Sigmoid colon (tissue), 7 donors: ENCODE data around the gene SLC22A4. TPM values are rescaled to one million over a fixed set of nuclear protein-coding genes. Genes with fewer than 3 reads are reported as not detected.
A peak's percentile ranks its signal among the peaks of the same experiment; 100 is the strongest.

Source experiments
- DNase-seq: peaks from one replicate; pipeline ENCODE4 v3.0.0-alpha.2; 2019
- H3K27ac ChIP-seq, 4 donors: fragments of 200-600 bp; sonication (generic); one replicate each; pipeline ENCODE4 v1.5.1; 2016 to 2019; ENCODE audit warnings: mild to moderate bottlenecking in 1 of 4
- H3K27me3 ChIP-seq, 3 donors: fragments of 200-600 bp; sonication (generic); one replicate each; pipeline ENCODE4 v1.5.1; 2019; ENCODE audit warnings: mild to moderate bottlenecking in 1 of 3
- H3K36me3 ChIP-seq, 4 donors: fragments of 200-600 bp; sonication (generic); one replicate each; pipeline ENCODE4 v1.5.1; 2016 to 2019
- H3K4me1 ChIP-seq, 4 donors: fragments of 200-600 bp; sonication (generic); one replicate each; pipeline ENCODE4 v1.5.1; 2017 to 2019
- H3K4me3 ChIP-seq, 4 donors: fragments of 200-600 bp; sonication (generic); one replicate each; pipeline ENCODE4 v1.5.1; 2017 to 2019; ENCODE audit warnings: mild to moderate bottlenecking in 2 of 4, moderate library complexity in 1 of 4
- H3K9me3 ChIP-seq, 4 donors: fragments of 200-600 bp in 3 of 4; sonication (generic) in 3 of 4; one replicate each; pipeline versions ENCODE4 v1.5.1 to v1.6.1; 2013 to 2019
- CTCF ChIP-seq, 4 experiments: fragments of 450-650 bp in 3 of 4; fragments of 200-600 bp in 1 of 4; IDR thresholded peaks; one replicate each; pipeline ENCODE4 v1.5.1; 2016 to 2019; ENCODE audit warnings: antibody characterized with exemption in 4 of 4, mild to moderate bottlenecking in 3 of 4, moderate library complexity in 2 of 4
- EP300 ChIP-seq, 4 donors: sonication (generic); formaldehyde crosslinking; IDR thresholded peaks; one replicate each; pipeline ENCODE4 v1.6.1; 2017; ENCODE audit warnings: antibody characterized with exemption in 4 of 4
- POLR2A ChIP-seq, 2 donors: fragments of 450-650 bp; IDR thresholded peaks; one replicate each; pipeline ENCODE4 v1.6.1; 2016; ENCODE audit warnings: antibody characterized with exemption in 2 of 2, mild to moderate bottlenecking in 2 of 2, moderate library complexity in 2 of 2
- POLR2AphosphoS5 ChIP-seq, 4 donors: sonication (generic); formaldehyde crosslinking; IDR thresholded peaks; one replicate each; pipeline ENCODE4 v1.6.1; 2017; ENCODE audit warnings: antibody characterized with exemption in 4 of 4
- WGBS, 2 donors: extraction: QIAGEN DNeasy Blood & Tissue Kit; methylation state at CpG; one replicate each; pipeline ENCODE4 v1.1.7; 2013; 5-methylcytosine and 5-hydroxymethylcytosine counted together
- intact Hi-C: fragments of 100-400 bp; cut with DNase I; formaldehyde crosslinking; loops from one replicate; pipeline ENCODE4 v1.15.1; 2023
- polyA plus RNA-seq, 3 donors: library from polyadenylated mRNA; stranded (reverse); fragments of 200-250 nt; gene quantifications; one replicate each; pipeline ENCODE4 v1.2.3, GENCODE V29; 2013
- total RNA-seq, 4 donors: library from RNA; depleted of rRNA; stranded (reverse); fragments of >200 nt; gene quantifications; one replicate each; pipeline ENCODE4 v1.1.0, GENCODE V29; 2016
- donor health status: healthy with polysubstance abuse.
- donor health status: Bipolar disorder and iron deficiency.
- donor health status: healthy.

Gene SLC22A4
- total and polyA plus RNA-seq, 7 donors = 0.49 to 3.4 (median 0.83) TPM

GRCh38 chr5:132280371-132281240 lies 13.6 kb upstream of the SLC22A4 start:
- peaks cover 0 to 7% (median 0%) of the 10 kb centered on the region in 4 donors for H3K4me1 ChIP-seq
- H3K9me3 ChIP-seq = no peaks in the 10 kb centered on the region
- no peak overlapping the region for H3K27ac ChIP-seq
- no peak for TF ChIP-seq POLR2AphosphoS5 (IDR thresholded peaks at IDR 0.05)
- TF ChIP-seq EP300 (IDR thresholded peaks at IDR 0.05) = no peak
- no peak for TF ChIP-seq CTCF (IDR thresholded peaks at IDR 0.05)
- TF ChIP-seq POLR2A (IDR thresholded peaks at IDR 0.05) = no peak
- H3K27me3 ChIP-seq = no peaks in the 10 kb centered on the region
- H3K4me3 ChIP-seq = no peak overlapping the region
- WGBS, 2 donors = 90 to 94% methylated on average over 5 of the region's 5 CpGs
- no peaks in the 10 kb centered on the region for H3K36me3 ChIP-seq
- DNase-seq = no peak
- intact Hi-C loops = no loop called here

DNA sequence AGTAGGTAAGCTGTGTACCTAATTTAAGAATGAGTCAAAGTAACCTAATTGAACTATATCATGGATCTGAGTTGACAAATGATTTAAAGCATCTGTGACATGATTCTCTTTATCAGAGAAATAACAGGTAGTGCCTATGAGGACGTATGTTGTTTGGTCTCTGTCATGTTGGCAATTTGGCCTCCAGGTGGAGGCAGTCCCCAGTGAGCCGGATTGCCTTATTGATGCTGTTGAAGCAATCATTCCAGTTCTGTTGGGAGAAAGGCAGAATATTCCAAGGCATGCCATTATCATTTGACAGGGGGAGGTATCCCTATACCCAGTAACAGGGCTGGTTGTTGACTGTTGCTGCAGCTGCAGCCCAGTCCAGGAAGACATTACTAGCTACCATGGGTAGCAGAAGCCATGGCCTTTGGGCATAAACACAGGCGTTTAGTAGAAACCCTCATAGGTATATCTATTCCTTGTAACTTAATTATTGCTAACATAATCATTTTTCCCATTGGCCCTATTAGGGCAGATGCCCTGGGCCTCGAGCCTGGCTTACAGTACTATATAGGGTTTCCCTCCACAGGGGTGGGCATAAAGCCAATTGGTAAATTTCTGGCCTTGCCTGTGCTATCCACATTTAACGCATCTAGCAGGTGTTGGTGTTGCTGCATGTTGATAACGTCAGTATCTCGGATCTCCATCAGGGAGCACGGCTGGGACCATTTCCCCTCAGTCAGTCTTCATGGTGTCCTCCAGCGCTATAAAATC lies 12.2 kb upstream of the SLC22A4 start:
- no peak overlapping the region for H3K27ac ChIP-seq
- 90 to 94% methylated on average over 9 of the region's 9 CpGs for WGBS, 2 donors
- no peaks in the 10 kb centered on the region for H3K36me3 ChIP-seq
- no peaks in the 10 kb centered on the region for H3K27me3 ChIP-seq
- peaks cover 0 to 6% (median 0%) of the 10 kb centered on the region in 4 donors for H3K4me1 ChIP-seq
- TF ChIP-seq POLR2AphosphoS5 (IDR thresholded peaks at IDR 0.05) (no peak), CTCF (IDR thresholded peaks at IDR 0.05) (no peak), POLR2A (IDR thresholded peaks at IDR 0.05) (no peak), EP300 (IDR thresholded peaks at IDR 0.05) (no peak)
- intact Hi-C loops = no loop called here
- DNase-seq = no peak
- H3K4me3 ChIP-seq = no peak overlapping the region
- no peaks in the 10 kb centered on the region for H3K9me3 ChIP-seq

DNA sequence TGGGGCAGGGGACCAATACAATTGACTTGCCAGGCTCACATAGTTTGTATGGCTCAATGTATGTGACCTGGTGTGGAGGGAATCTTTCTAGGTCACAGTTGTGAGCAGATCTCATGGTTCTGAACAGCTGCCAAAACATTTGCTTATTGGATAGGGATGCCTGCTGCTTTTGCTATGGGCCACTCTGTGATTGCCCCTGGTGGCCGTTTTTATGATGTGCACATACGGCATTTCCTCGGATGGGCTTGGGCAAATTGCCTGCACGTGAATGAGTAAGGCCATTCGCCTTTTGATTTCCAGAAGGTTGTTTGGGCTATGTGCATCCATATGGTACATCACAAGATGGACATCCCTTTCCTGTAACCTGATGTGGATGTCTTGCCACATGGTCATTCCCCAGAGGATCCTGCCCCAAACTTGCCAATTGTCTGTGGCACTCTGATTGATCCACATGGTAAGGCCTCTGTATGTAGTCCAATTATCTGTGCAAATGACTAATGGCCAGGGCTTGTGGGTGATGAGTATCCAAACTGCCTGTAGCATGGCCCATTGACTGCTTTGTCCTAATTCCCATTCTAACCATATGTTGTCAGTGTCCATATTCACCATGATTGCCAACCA lies 10.7 kb upstream of the SLC22A4 start:
- no peak overlapping the region for H3K4me3 ChIP-seq
- TF ChIP-seq CTCF (IDR thresholded peaks at IDR 0.05) = peak in 2 of 4 experiments; percentile 27 to 36
- no peak for TF ChIP-seq EP300 (IDR thresholded peaks at IDR 0.05)
- H3K27me3 ChIP-seq = no peaks in the 10 kb centered on the region
- no peak for DNase-seq
- intact Hi-C loops = no loop called here
- no peak overlapping the region for H3K27ac ChIP-seq
- no peaks in the 10 kb centered on the region for H3K4me1 ChIP-seq
- no peaks in the 10 kb centered on the region for H3K36me3 ChIP-seq
- no peaks in the 10 kb centered on the region for H3K9me3 ChIP-seq
- WGBS, 2 donors = 18 to 59% methylated on average over 5 of the region's 5 CpGs

GRCh38 chr5:132289097-132289496 lies 5.1 kb upstream of the SLC22A4 start:
- Histone ChIP-seq H3K9me3 (no peaks in the 10 kb centered on the region), H3K27ac (no peak overlapping the region), H3K27me3 (no peaks in the 10 kb centered on the region), H3K4me3 (no peak overlapping the region), H3K4me1 (peaks cover 0 to 12% (median 10%) of the 10 kb centered on the region in 4 donors), H3K36me3 (no peaks in the 10 kb centered on the region)
- no peak for TF ChIP-seq EP300 (IDR thresholded peaks at IDR 0.05)
- no peak for TF ChIP-seq CTCF (IDR thresholded peaks at IDR 0.05)
- TF ChIP-seq POLR2A (IDR thresholded peaks at IDR 0.05) = no peak
- no peak for TF ChIP-seq POLR2AphosphoS5 (IDR thresholded peaks at IDR 0.05)
- intact Hi-C loops = no loop called here
- DNase-seq = no peak
- WGBS, 2 donors = 86 to 96% methylated on average over 3 of the region's 3 CpGs
